Fibroblast of skin of abdomen (primary cell): ENCODE data around the gene FXR2. TPM values are rescaled to one million over a fixed set of nuclear protein-coding genes. Genes with fewer than 3 reads are reported as not detected.
"Not testable (repeated sequence)": the region's sequence is repeated elsewhere in the genome, so short reads cannot be mapped to it uniquely, and the experiment has no call there.

Experiments used
- DNase-seq: peaks from one replicate; pipeline ENCODE4 v3.0.0-alpha.2; 2013
- polyA plus RNA-seq, 2 experiments: library from polyadenylated mRNA; unstranded; fragments of 120-200 nt; gene quantifications; one replicate each; pipeline ENCODE4 v1.2.1, GENCODE V29; 2013; ENCODE audit not compliant: insufficient read length in 2 of 2

The FXR2 gene
- polyA plus RNA-seq (2013, experiment 1 of 2; ENCODE audit: insufficient read length), result 41.4 TPM
- polyA plus RNA-seq (2013, experiment 2 of 2; ENCODE audit: insufficient read length), result 41.3 TPM

DNA sequence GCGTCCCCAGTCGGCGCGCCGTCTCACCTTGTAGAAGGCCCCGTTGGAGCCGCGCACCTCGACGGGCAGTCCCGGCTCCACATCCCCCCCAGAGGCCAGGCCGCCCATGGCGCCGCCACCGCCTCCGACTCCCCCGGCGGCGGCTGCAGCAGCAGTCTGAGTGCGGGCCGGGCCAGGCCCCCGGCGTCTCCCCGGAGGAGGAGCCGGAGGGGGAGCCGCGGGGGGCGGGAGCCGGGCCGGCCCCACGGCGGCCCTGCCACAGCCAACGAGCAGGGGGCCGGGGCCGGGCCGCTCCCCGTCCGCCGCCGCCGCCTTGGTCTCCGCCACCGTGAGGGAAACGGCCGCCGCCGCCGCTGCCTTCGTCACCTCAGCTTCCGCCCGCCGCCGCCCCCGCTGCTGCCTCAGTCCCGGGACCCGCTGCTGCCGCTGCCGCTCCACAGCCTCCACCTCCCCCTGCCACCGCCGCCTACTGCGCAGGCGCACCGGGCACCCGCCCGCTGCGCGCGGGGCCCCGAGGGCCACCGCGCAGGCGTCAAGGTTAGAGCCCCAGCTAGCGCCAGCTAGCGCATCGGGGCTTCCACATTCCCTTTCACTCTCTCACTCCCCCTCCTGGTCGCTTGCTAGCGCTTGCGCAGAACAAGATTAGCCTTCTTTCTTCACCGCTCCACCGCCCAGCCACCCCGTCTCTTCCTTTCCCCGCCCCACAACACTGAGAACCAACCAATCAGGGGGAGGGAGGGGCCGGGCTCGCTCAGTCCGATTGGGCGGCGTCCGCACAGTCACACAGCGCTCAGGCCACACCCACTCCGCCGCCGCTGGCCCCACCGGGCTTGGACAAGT is at the start of gene FXR2:
Gene FXR2 (minus strand): TSS at position 473 of the 840 bp plus-strand sequence. CDS start 365 bp downstream, at position 108.
- peak; percentile 100 for DNase-seq

DNA sequence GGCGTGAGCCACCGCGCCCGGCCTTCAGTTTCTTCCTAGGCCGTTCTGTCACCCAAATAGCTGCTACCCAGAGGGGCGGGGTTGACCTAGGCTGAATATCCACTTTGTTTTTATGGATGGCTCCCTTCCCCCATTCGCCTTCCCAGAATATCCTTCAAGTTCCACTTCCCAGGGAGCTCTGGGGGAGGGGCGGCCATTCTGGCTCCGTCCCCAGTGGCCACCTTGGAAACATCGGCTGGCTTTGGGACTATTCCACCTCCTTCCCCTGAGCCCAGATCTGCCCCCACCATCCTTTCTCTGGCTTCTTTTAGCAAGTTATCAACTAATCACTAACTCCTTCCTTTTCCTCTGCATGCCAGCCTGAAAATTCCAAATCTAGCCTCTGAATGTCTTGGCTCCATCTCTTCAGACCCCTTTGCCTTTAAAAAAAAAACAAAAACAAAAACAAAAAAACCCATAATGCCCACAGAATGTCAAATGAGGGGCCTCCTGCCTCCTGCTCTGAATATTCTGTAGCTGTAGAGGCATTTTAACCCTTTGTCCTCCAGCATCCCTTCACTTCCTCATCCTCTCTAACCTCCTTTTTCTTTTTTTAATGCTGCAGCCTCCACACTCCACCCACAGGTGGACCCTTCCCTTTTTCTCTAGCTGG is 42.4 kb upstream of the FXR2 start:
- no peak for DNase-seq

DNA sequence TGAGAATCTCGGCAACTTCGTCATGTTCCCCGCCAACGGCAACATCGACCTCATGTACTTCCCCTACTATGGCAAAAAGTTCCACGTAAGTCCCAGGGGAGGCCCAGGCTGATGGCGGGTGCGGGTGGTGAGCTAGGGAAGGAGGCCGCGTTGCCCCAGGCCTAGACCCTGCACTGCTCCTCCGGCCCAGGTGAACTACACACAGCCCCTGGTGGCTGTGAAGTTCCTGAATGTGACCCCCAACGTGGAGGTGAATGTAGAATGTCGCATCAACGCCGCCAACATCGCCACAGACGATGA is 40.8 kb upstream of the FXR2 start:
- DNase-seq, result no peak

DNA sequence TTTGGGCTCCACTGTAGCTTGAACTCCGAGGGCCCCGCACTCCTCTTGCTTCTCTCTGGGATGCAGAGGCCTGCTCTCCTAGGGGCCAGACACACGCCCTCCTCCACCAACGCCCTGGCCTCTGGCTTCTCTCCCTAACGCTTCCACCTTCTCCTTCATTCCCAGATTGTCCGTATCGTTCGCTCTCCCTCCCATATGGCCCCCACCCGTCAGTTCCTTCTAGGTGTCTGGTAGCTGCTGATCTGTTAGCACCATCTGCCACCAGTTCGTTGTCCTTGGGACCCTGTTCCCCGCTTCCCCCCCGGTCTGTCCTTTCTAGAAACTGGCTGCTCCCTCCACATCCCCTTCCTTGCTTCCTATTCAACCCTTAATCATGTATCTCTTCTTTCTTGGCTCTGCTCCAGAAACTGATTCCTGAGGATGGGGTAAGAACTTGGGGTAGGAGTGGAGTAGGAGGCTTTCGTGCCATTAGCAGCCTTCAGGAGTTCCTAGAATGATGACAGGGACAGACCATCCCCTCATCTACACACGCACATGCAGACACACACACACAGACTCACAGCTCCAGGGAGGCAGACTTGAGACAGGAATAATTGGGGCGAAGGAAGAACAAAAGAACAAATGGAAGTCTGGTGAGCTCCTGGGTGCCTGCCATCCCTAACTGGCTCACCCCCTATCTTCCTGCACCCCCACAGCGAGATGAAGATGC is 40.3 kb upstream of the FXR2 start:
- peak; percentile 17 for DNase-seq

DNA sequence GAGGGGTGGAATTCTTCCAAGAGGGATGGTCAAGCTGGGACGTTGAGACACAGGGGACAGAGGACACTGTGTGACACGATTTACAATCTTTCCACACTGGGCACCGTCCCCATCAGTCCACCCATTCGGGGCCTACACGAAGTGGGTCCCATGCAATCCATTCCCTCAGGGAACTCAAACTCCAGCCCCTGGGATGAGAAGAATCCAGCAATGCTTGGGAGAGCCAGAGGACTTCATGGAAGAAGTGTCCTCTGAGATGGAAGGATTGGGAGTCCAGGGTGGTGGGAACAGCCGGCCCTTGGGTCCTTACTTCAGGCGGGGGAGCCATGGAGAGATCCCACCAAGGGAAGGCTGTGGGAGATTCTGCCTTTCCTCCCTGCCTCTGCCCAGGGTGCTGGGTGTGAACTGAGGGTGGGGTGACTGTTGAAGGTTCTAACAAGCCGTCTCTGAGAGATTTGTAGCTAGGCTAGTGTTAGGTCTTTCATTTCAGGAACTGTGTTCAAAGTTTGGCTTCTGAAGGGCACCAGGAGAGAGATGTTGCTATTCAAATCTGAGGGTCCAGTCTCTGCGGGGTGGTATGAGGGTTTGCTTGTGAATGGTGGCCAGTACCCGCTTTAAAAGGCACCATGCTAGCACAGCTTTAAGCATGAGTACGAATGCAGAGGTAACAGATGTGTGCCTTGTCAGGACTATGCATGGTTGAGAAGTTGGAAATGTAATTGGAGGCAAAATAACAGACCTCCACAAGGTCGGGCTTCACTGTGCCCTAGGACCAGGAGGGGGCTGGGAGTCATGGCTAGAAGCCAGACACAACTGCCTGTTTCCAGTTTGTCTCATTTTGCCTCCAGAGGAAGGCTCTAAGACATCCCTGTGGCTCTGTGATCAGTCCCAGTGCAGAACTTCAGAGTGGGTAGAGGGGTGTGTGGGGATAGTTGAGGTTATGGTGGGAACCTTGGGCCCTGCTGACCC is 38.0 kb upstream of the FXR2 start:
- no peak for DNase-seq

DNA sequence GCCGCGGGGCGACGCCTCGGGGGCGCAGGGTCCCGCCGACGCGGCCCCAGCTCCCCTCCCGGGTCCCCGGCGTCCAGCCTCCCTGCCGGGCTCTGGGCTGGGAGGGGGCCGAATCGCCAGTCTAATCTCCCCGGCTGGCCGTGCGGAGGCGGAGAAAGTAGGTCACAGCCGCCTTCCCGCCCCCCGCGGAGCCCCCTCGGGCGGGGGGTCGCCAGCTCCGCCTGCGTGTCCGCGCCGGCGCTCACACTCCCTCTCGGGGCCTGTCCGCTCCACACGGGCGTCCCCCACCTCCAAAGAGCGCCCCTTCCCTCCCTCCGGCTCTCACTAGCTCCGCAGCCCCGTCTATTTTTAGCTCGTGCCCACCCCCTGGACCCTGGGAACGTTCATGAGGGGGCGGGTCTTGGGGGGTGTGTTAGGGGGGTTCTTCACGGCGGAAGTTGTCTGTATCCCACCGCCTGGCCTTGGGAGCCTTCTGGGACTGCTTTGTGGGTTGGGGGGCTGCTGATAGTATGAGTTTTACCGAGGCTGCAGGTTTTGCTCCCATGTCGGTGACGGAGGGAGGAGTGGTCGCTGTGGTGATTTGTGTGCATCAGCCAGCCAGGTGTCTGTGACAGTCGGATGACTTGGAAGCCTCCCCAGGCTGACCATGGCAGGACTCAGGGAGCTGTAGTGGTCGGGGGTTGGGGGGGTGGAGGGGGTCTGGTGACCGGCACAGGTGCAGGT is 37.1 kb upstream of the FXR2 start:
- no peak for DNase-seq

DNA sequence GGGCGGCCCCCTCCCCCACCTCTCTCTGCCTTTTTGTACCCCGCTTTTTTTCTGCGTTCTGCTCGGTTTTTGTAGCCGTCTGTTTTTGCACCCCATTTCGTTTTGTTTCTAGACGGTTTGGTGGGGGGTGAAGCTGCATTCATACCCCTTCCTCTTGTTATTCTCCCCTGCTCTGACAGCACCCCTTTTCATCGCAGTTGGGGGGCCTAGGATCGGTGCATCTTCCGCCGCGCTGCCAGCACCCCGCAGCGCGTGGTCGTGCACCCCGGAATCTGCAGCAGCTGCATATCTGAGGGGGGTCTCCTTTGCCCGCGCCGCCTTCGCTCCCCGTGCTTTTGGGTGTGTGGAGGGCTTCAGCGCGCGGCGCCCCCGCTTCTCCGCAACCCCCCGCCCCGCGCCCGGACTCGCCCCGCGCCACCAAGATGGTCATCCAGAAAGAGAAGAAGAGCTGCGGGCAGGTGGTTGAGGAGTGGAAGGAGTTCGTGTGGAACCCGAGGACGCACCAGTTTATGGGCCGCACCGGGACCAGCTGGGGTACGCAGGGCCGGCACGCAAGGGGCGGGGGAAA is 36.5 kb upstream of the FXR2 start:
- DNase-seq, result no peak

DNA sequence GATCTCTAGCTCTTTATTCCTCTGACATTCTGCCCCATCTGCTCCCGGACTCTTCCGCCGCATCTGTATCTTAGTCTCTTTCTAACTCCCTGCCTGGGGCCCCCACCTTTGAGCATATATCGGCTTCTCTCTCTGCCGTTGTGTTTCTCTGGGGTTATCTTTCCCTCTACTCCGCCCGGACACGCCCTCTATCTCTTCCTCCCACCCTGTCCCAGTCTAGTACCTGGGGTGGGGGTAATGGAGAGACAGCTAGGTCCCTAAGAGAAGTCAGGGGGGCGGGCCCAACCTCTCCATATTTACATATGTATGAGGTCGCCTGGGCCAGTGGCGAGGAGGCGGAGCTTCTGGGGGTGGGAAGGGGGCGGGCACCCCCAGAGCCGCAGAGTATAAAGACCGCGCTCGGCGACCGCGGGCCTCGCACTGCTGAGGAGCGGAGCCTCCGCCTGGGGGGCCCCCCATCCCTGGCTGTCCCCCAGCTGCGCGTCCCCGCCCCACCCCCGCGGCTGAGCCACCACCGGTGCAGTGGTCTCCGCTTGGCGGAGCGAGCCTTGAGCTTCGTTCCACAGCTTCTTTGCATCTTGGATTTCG is 35.9 kb upstream of the FXR2 start, which contains the start of gene ATP1B2:
Gene ATP1B2 (plus strand): TSS at position 418 of the 588 bp plus-strand sequence. CDS start 593 bp downstream, outside the sequence.
- no peak for DNase-seq

DNA sequence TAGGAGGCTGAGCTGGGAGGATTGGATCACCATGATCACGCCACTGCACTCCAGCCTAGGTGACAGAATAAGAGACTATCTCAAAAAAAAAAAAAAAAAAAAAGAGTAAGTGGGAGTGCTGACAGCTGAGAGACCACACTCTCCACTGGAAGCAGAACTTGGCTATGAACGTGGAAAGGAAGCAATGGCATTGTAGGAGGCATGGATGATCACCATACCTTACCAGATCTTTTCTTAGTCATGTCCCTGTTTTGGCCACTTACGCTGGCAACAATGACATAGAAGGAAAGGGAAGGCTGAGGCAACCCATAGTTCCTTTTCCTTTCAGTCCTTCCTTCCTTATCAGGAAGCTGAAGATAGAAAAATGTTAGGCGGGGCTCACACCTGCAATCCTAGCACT is 32.3 kb upstream of the FXR2 start:
- no peak for DNase-seq

DNA sequence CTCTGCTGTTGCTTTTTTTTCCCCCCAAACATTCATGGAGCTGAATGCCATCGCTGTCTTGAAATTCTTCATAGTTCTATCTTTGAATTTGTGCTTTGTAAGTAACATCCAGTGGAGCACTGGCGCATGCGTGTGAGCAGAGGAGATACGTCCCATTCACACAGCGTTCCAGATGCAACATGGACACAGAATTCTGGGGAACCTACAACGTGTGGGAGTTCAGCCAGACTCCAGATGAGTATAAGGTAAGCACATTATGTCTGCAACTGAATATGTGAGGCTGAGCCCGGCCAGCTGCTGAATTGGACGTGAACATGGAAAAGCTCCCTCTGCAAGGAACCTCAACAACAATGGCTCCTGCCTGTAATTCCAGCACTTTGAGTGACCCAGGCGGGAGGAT is 31.8 kb upstream of the FXR2 start:
- DNase-seq, result no peak

DNA sequence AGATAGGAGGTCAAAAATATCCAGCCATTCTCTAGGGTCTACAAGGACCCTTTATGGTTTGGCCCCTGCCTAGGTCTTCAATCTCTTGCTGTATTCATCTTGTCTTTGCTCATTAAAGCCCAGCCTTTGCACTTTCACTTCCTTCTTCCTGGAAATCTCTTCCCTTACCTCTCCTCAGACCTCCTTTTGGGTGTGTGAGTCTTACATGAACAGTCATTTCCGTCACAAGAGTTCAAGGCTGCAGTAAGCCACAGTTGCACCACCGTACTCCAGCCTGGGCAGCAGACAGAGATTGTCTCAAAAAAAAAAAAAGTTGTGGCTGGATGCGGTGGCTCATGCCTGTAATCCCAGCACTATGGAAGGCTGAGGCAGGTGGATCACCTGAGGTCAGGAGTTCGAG is 30.1 kb upstream of the FXR2 start:
- DNase-seq, result no peak

DNA sequence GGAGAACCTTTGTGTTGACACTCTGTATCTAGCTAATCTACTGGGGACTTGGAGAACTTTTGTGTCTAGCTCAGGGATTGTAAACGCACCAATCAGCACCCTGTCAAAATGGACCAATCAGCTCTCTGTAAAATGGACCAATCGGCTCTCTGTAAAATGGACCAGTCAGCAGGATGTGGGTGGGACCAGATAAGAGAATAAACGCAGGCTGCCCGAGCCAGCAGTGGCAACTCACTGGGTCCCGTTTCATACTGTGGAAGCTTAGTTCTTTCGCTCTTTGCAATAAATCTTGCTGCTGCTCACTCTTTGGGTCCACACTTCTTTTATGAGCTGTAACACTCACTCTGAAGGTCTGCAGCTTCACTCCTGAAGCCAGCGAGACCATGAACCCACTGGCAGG is 26.9 kb upstream of the FXR2 start:
- DNase-seq, result not testable (repeated sequence)

DNA sequence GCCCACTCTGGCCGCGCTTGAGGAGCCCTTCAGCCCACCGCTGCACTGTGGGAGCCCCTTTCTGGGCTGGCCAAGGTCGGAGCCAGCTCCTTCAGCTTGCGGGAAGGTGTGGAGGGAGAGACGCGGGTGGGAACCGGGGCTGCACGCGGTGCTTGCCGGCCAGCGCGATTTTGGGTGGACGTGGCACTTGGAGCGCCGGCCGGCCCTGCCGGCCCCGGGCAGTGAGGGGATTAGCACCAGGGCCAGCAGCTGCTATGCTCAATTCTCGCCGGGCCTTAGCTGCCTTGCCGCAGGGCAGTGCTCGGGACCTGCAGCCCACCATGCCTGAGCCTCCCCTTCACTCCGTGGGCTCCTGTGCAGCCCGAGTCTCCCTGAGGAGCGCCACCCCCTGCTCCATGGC is 26.1 kb upstream of the FXR2 start:
- DNase-seq, result no peak

DNA sequence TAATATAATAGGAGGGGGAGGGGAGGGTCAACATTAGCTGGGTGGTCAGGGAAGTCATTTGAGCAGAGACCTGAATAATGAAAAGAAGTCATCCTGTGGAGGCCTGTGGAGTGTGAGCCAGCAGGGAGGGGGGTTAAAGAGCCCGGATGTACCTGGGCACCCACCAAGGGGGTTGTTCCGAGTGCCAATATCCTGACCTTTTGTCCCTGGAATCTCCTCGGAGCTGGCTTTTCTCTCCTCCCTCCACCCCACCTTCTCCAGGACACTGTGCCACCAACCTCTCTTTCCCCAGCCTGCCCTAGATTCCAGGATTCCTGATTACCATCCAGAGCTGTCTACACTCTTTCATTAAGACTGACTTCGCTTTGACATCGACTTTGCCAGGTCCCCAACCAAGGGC is 21.5 kb upstream of the FXR2 start:
- DNase-seq, result no peak

DNA sequence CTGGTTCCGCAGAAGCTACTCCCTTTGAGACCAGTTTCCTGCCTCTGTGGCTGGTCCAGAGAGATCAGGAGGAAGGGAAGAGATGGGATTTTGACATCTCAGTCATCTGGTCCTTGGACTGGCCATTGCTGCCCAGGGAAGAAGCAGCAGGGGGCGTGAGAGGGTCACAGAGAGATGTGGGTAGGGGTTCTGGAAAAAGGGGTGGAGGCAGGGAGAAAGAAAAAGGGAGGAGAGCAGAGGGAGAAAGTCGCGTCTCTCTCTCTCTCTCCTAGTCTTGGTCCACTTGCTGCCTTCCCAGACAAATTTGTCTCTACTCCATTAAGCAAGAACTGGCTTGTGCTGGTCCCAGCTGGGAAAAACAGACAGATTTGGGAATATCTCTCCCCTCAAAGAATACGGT is 19.7 kb upstream of the FXR2 start:
- DNase-seq, result peak; percentile 32

DNA sequence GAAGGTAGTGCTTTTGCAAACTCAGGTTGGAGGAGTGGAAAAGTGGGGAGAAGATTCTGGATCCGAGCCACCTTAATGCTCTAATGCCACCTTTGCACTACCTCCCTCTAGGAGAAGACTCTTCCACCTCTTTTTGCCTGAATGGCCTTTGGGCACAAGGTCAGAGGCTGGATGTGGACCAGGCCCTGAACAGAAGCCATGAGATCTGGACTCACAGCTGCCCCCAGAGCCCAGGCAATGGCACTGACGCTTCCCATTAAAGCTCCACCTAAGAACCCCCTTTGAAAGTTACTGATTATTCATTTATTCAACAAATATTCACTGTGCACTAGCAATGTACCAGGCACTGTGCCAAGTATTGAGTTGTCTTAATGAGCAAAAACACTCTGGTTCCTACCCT is 18.4 kb upstream of the FXR2 start:
- DNase-seq, result no peak

DNA sequence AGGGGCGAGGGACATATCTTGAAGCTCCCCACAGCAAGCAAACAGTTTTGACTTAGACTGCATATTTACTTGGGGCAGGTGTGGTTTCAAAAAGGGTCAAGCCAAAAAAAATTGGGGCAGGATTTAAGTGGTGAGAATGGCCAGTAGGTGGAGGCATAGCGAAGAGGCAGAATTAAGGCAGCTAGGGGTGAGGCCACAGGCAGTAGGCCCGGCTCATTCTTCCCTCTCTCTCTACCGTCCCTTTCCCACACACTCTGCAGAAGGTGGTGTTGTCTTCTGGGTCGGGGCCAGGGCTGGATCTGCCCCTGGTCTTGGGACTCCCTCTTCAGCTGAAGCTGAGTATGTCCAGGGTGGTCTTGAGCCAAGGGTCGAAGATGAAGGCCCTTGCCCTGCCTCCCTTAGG is 17.8 kb upstream of the FXR2 start:
- peak; percentile 44 for DNase-seq

DNA sequence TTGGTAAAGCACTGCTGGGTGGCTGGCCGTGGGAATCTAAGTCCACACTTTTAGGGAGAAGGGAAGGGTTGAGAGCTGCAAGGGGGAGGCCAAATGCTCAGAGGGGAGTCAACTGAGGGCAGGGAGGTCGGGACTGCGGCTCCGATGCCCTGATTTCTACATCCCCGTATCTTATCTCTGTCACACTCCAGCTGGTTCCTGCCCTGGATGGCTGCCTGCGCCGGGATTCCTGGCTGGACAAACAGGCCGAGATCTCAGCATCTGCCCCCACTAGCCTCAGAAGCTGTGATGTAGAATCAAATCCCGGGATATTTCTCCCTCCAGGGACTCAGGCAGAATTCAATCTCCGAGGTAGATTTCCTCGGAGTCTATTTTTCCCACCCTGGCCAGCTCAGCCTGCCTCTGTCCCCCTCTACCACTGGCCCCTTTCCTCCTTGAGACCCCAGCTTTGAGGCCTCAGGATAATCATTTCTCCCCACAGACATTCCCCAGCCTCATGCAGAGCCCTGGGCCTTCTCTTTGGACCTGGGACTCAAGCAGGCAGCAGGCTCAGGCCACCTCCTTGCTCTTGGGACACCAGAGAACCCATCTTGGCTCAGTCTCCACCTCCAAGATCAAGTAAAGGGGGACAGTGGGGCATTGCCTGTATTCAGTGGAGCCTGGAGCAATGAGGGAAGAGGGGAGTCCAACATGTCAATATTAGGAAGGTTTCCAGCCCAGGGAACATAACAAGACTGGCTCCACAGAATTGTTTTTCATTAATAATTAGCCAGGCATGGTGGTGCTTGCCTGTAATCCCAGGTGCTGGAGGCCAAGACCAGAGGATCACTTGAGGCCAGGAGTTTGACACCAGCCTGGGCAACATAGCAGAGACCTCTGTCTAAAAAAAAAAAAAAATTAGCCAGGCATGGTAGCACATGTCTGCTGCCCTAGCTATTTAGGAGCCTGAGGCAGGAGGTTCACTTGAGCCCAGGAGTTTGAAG is 17.0 kb upstream of the FXR2 start:
- no peak for DNase-seq

DNA sequence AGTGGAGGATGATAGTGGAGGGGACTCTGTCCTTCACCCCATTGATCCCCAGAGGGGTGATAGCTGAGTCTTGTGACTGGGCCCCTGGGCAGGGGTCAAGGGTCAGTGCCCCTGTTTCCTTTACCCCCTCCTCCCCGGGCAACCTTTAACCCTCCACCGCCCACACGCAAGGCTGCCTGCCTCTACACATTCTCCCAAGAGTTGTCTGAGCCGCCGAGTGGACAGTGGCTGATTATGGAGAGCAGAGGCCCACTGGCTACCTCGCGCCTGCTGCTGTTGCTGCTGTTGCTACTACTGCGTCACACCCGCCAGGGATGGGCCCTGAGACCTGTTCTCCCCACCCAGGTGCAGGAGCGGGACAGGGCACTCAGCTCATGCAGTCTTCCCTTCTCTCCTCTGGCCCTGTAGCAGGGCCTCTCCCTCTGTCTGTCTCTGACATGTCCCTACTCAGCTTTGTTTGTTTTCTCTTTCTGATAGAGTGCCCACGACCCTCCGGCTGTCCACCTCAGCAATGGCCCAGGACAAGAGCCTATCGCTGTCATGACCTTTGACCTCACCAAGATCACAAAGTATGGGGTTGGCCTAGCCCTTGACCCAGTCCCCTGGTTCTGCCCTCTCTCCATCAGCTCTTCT is 15.4 kb upstream of the FXR2 start, which contains the start of gene SHBG:
Gene SHBG (plus strand): TSS at position 197 of the 633 bp plus-strand sequence. CDS start 38 bp downstream, at position 235.
- DNase-seq, result no peak
